HepG2 (cell line): ENCODE results near the gene PIM1. TPM values are rescaled to one million over a fixed set of nuclear protein-coding genes. Genes with fewer than 3 reads are reported as not detected.

ENCODE experiments used
- AHR ChIP-seq: IDR thresholded peaks from 2 replicates; pipeline ENCODE4 v1.6.1; 2018; ENCODE audit warnings: missing genetic modification reagents, missing compliant biosample characterization
- ARNTL ChIP-seq: sonication (generic); formaldehyde crosslinking; IDR thresholded peaks from 2 replicates; pipeline ENCODE4 v1.4.0; 2020; ENCODE audit warnings: mild to moderate bottlenecking, missing genetic modification reagents
- ATRX ChIP-seq: sonication (generic); formaldehyde crosslinking; IDR thresholded peaks from 2 replicates; pipeline ENCODE4 v1.4.0; 2020; ENCODE audit warnings: missing genetic modification reagents, borderline replicate concordance
- CHD4 ChIP-seq: fragments of 200-600 bp; sonication (generic); IDR thresholded peaks from 2 replicates; pipeline ENCODE4 v1.7.0; 2017; ENCODE audit warnings: mild to moderate bottlenecking, low read length, borderline replicate concordance
- HINFP ChIP-seq: sonication (generic); formaldehyde crosslinking; IDR thresholded peaks from 2 replicates; pipeline ENCODE4 v1.4.0; 2020; ENCODE audit warnings: low read depth, mild to moderate bottlenecking, missing genetic modification reagents
- HNF4G ChIP-seq, 2 experiments: sonication (generic) in 1 of 2; formaldehyde crosslinking in 1 of 2; IDR thresholded peaks; 2 replicates each; pipeline versions ENCODE4 v1.4.0 to v1.6.1; 2011 to 2020; ENCODE audit warnings: borderline replicate concordance in 2 of 2, low read depth in 2 of 2, mild to moderate bottlenecking in 2 of 2, low read length in 1 of 2, missing genetic modification reagents in 1 of 2, moderate library complexity in 1 of 2
- KDM2A ChIP-seq: sonication (generic); formaldehyde crosslinking; IDR thresholded peaks from 2 replicates; pipeline ENCODE4 v1.4.0; 2020; ENCODE audit warnings: low read depth, missing genetic modification reagents, borderline replicate concordance
- NCOA2 ChIP-seq: sonication (generic); formaldehyde crosslinking; IDR thresholded peaks from 2 replicates; pipeline ENCODE4 v1.8.0; 2022; ENCODE audit warnings: inconsistent platforms
- NFE2L1 ChIP-seq: sonication (generic); formaldehyde crosslinking; IDR thresholded peaks from 2 replicates; pipeline ENCODE4 v1.4.0; 2020; ENCODE audit warnings: missing genetic modification reagents, mild to moderate bottlenecking, borderline replicate concordance
- TEAD3 ChIP-seq: optimal IDR thresholded peaks from 2 replicates; pipeline ENCODE3; 2016; ENCODE audit warnings: borderline replicate concordance
- ZBTB2 ChIP-seq: sonication (generic); formaldehyde crosslinking; IDR thresholded peaks from 2 replicates; pipeline ENCODE4 v1.8.0; 2022; ENCODE audit warnings: low read depth, missing genetic modification reagents
- ZNF280D ChIP-seq: sonication (generic); formaldehyde crosslinking; IDR thresholded peaks from 2 replicates; pipeline ENCODE4 v1.5.1; 2020; ENCODE audit warnings: mild to moderate bottlenecking, missing genetic modification reagents
- ZNF710 ChIP-seq: sonication (generic); formaldehyde crosslinking; IDR thresholded peaks from 2 replicates; pipeline ENCODE4 v1.5.0; 2020; ENCODE audit warnings: mild to moderate bottlenecking, missing genetic modification reagents, borderline replicate concordance
- polyA plus RNA-seq, 8 experiments: library from polyadenylated mRNA; depleted of rRNA in 3 of 8; stranded (reverse) in 7 of 8; unstranded in 1 of 8; fragments of >200 nt; fragmentation: Illumina TruSeq in 4 of 8; extraction: Trizol in 4 of 8; gene quantifications; 2 replicates each; pipeline versions ENCODE4 v1.2.1 to v1.2.3, GENCODE V29; 2011 to 2016; ENCODE audit warnings: low read depth in 4 of 8, missing spikeins in 1 of 8, mixed read lengths in 1 of 8; ENCODE audit not compliant: insufficient read depth in 1 of 8
- total RNA-seq, 5 experiments: library from RNA; depleted of rRNA; stranded (reverse); fragments of >200 nt; fragmentation: Illumina TruSeq; extraction: Trizol; gene quantifications; 2 replicates each; pipeline ENCODE4 v1.2.3, GENCODE V29; 2016; ENCODE audit warnings: low read depth in 1 of 5
- TF ChIP-seq, protein P1 (sequence below): sonication (generic); formaldehyde crosslinking; IDR thresholded peaks from 2 replicates; pipeline ENCODE4 v1.5.1; 2020; ENCODE audit warnings: mild to moderate bottlenecking, missing genetic modification reagents, moderate library complexity

PIM1 gene
- total and polyA plus RNA-seq, 2 of the 13 experiments (the other 11 are each of a cell fraction or from before 2014, with no cell fraction given): 29.4 to 117 TPM

DNA sequence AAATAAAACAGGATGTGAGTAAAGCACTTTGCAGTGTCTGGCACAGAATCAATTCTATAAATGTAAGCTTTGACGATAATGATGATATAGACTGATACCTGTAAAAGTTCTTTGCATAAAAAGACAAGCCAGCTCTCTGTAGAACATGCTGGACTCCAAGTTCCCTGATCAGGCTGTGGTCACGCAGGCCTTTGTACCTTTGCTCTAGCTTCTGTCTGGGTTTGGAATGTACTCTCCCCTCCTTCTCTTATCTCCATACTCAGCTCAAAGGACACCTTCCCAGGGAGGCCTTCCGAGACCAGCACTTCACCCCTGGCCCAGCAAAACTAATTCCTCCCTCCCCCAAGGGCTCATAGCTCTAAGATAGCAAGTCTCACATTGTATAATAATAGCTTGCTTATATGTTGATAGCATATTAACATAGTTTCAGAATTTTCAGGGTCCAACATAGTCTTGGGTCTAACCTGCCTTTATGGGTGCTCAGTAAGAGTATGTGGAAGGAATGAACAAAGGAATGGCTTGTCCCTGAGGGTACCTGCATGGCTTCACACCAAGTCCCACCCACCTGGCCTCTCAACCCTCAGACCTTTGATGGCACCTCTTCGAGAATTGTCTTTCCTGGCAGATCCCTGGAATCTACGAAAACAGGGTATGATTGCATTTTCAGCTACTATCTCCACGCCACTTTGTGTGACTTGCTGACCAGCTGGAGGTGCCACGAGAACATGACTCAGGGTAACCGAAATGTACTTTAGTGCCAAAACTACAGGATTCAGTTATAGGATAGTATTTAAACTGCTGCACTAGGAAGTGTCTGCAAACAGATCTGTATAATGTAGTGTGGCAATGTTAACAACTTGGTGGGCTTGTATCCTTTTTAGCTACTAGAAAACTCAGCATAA lies 41.7 kb upstream of the PIM1 start (continued):
- no peak; the same call in 1 of the 2 replicates for TF ChIP-seq KDM2A (CRISPR knock-in tag)
- peak; percentile 96 for TF ChIP-seq TEAD3 (CRISPR knock-in tag)
- TF ChIP-seq AHR (CRISPR knock-in tag): peak; percentile 28; the same call in 1 of the 2 replicates
- no peak for TF ChIP-seq NFE2L1
- TF ChIP-seq HINFP (CRISPR knock-in tag): 0 out of 2 replicates have a peak, but pooled peaks have one; percentile 77
- peak; percentile 90; the same call in 1 of the 2 replicates for TF ChIP-seq ZNF710 (CRISPR knock-in tag)
- TF ChIP-seq ARNTL (CRISPR knock-in tag): peak; percentile 76
- peak; percentile 78; the same call in 1 of the 2 replicates for TF ChIP-seq ZNF280D (CRISPR knock-in tag)
- peak; percentile 93 for TF ChIP-seq NCOA2 (CRISPR knock-in tag)
- TF ChIP-seq, protein P1, sequence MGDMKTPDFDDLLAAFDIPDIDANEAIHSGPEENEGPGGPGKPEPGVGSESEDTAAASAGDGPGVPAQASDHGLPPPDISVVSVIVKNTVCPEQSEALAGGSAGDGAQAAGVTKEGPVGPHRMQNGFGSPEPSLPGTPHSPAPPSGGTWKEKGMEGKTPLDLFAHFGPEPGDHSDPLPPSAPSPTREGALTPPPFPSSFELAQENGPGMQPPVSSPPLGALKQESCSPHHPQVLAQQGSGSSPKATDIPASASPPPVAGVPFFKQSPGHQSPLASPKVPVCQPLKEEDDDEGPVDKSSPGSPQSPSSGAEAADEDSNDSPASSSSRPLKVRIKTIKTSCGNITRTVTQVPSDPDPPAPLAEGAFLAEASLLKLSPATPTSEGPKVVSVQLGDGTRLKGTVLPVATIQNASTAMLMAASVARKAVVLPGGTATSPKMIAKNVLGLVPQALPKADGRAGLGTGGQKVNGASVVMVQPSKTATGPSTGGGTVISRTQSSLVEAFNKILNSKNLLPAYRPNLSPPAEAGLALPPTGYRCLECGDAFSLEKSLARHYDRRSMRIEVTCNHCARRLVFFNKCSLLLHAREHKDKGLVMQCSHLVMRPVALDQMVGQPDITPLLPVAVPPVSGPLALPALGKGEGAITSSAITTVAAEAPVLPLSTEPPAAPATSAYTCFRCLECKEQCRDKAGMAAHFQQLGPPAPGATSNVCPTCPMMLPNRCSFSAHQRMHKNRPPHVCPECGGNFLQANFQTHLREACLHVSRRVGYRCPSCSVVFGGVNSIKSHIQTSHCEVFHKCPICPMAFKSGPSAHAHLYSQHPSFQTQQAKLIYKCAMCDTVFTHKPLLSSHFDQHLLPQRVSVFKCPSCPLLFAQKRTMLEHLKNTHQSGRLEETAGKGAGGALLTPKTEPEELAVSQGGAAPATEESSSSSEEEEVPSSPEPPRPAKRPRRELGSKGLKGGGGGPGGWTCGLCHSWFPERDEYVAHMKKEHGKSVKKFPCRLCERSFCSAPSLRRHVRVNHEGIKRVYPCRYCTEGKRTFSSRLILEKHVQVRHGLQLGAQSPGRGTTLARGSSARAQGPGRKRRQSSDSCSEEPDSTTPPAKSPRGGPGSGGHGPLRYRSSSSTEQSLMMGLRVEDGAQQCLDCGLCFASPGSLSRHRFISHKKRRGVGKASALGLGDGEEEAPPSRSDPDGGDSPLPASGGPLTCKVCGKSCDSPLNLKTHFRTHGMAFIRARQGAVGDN (CRISPR knock-in tag): no peak
- no peak for TF ChIP-seq ATRX
- 0 out of 2 replicates have a peak, but pooled peaks have one; percentile 19 for TF ChIP-seq ZBTB2 (CRISPR knock-in tag)
- peak; percentile 40; the same call in 1 of the 2 replicates for TF ChIP-seq CHD4
- peak; percentile 99 for TF ChIP-seq HNF4G (IDR thresholded peaks at IDR 0.05; ENCODE audit: borderline replicate concordance, low read depth, low read length)
- peak; percentile 96 for TF ChIP-seq HNF4G (CRISPR knock-in tag; IDR thresholded peaks at IDR 0.05; ENCODE audit: borderline replicate concordance, low read depth)
